ENCODE data around the gene LGR4. TPM values are rescaled to one million over a fixed set of nuclear protein-coding genes. Genes with fewer than 3 reads are reported as not detected.

Gene LGR4
- total and polyA plus RNA-seq, 2 experiments from 2014 or later: 22.6 to 99.6 TPM

DNA sequence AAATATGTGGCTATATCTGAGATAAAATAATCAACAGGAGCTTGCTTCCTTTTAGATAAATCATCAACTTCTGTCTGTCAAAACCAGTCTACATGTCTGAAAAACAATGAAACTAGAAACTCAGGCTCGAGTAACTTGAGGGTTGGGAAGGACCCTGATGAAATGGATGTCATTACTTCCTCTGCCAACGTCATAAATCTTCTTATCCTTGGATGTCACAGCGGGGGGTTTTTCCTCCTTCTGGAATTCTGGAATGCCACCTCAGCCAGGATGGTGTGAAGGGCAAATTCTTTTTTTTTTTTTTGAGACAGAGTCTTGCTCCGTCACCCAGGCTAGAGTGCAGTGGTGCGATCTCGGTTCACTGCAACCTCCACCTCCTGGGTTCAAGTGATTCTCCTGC lies 13.4 kb downstream of the LGR4 start (continued):
- TF ChIP-seq JUNB (IDR thresholded peaks at IDR 0.05; ENCODE audit: unreplicated experiment): no peak
- TF ChIP-seq EZH2phosphoT487 (IDR thresholded peaks at IDR 0.05; ENCODE audit: unreplicated experiment): no peak
- no peak for TF ChIP-seq STAT1 (IDR thresholded peaks at IDR 0.05; ENCODE audit: unreplicated experiment)
- TF ChIP-seq EZH2 (IDR thresholded peaks at IDR 0.05; ENCODE audit: low read depth, unreplicated experiment): no peak
- no peak for TF ChIP-seq ZNF462 (CRISPR knock-in tag; IDR thresholded peaks at IDR 0.05)
- TF ChIP-seq ZNF114 (CRISPR knock-in tag; IDR thresholded peaks at IDR 0.05): no peak

DNA sequence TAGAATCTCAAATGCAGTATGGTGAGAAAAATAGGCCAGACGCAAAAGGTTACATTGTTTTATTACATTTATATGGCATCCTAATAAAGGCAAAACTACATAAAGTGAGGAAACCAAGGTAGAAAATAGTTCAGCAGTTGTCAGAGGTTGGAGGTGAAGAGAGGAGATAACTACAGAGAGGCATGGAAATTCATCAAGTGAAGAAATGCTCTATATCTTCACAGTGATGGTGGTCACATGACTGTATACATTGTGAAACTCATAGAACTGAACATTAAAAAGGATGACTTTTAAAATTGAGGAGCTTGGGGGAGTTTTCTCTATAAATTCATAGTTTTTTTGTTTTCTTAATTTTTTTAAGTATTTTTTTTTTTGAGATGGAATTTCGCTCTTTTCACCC lies 14.4 kb downstream of the LGR4 start:
- H3K27ac ChIP-seq (ENCODE audit: low read depth): no peak overlapping the region
- H3K79me2 ChIP-seq (replicated peaks; ENCODE audit: insufficient read depth): peaks cover 100% of the 10 kb centered on the region
- H3K27me3 ChIP-seq (ENCODE audit: insufficient read depth): no peaks in the 10 kb centered on the region
- H3K4me3 Mint-ChIP-seq: no peak overlapping the region
- peaks cover 65% of the 10 kb centered on the region for H3K4me1 ChIP-seq (ENCODE audit: insufficient read depth)
- H3K4me3 ChIP-seq: no peak overlapping the region
- DNase-seq (ENCODE audit: low spot score) (no peak), ATAC-seq (no peak)
- peaks cover 48% of the 10 kb centered on the region for H3K4me1 Mint-ChIP-seq
- no peaks in the 10 kb centered on the region for H3F3A ChIP-seq (replicated peaks; ENCODE audit: low read depth)
- H4K20me1 ChIP-seq (replicated peaks; ENCODE audit: insufficient read depth): peaks cover 10% of the 10 kb centered on the region
- no peak overlapping the region for H3K4me2 ChIP-seq
- peaks cover 17% of the 10 kb centered on the region; the same call in 2 of the 3 replicates for H3K9me3 Mint-ChIP-seq
- H3K27ac Mint-ChIP-seq: no peak overlapping the region; the same call in 1 of the 2 replicates
- H3K27me3 Mint-ChIP-seq (ENCODE audit: insufficient read depth, low read depth, poor library complexity): peaks cover 2% of the 10 kb centered on the region
- no peaks in the 10 kb centered on the region for H3K36me3 ChIP-seq (ENCODE audit: insufficient read depth)
- H3K9me2 ChIP-seq (ENCODE audit: insufficient read depth): no peaks in the 10 kb centered on the region
- no peak overlapping the region for H2AFZ ChIP-seq
- H3K36me3 Mint-ChIP-seq (ENCODE audit: low read depth): peaks cover 24% of the 10 kb centered on the region
- no peak for TF ChIP-seq CTCF (conservative IDR thresholded peaks at IDR 0.05; ENCODE audit: low read depth in 2 of 2)
- no peak for TF ChIP-seq ZNF462 (CRISPR knock-in tag; IDR thresholded peaks at IDR 0.05)
- no peak for TF ChIP-seq NANOG (IDR thresholded peaks at IDR 0.05; ENCODE audit: borderline replicate concordance)
- no peak for TF ChIP-seq ZNF331 (CRISPR knock-in tag; IDR thresholded peaks at IDR 0.05; ENCODE audit: low read depth)

All from GM23338 (cell line).